Nephron (organoid): ENCODE results near the gene JPT1.
A peak's percentile ranks its signal among the peaks of the same experiment; 100 is the strongest.

Source experiments
- H3K27ac Mint-ChIP-seq, 3 experiments: 2 replicates each; pipeline ENCODE4 v1.8.0; 2020; ENCODE audit warnings: mixed read lengths in 3 of 3, mild to moderate bottlenecking in 2 of 3, moderate library complexity in 1 of 3
- H3K27me3 Mint-ChIP-seq: 2 replicates; pipeline ENCODE4 v1.8.0; 2021; ENCODE audit warnings: low read depth, mild to moderate bottlenecking, moderate library complexity, mixed read lengths
- H3K36me3 Mint-ChIP-seq: 2 replicates; pipeline ENCODE4 v1.8.0; 2020; ENCODE audit warnings: low read depth, mixed read lengths
- H3K4me1 Mint-ChIP-seq: 2 replicates; pipeline ENCODE4 v1.8.0; 2020; ENCODE audit warnings: mixed read lengths
- H3K4me3 Mint-ChIP-seq, 3 experiments: 2 replicates each; pipeline ENCODE4 v1.8.0; 2020; ENCODE audit warnings: mild to moderate bottlenecking in 3 of 3, mixed read lengths in 3 of 3, moderate library complexity in 2 of 3
- H3K9me3 Mint-ChIP-seq: 2 replicates; pipeline ENCODE4 v1.8.0; 2020; ENCODE audit warnings: mixed read lengths
- CTCF ChIP-seq, 3 experiments: fragments of 200-600 bp; sonication (generic); IDR thresholded peaks; one replicate each; pipeline ENCODE4 v1.5.0; 2021; ENCODE audit warnings: antibody characterized with exemption in 3 of 3; ENCODE audit not compliant: unreplicated experiment in 3 of 3

JPT1 gene

GRCh38 chr17:75098861-75099260 lies 55.5 kb downstream of the JPT1 start:
- no peak for TF ChIP-seq CTCF (IDR thresholded peaks at IDR 0.05; ENCODE audit: unreplicated experiment in 3 of 3)
- H3K27ac Mint-ChIP-seq = no peak overlapping the region
- H3K36me3 Mint-ChIP-seq = peaks cover 14% of the 10 kb centered on the region
- H3K4me1 Mint-ChIP-seq = no peaks in the 10 kb centered on the region
- peaks cover 1% of the 10 kb centered on the region for H3K27me3 Mint-ChIP-seq
- H3K9me3 Mint-ChIP-seq = no peaks in the 10 kb centered on the region
- H3K4me3 Mint-ChIP-seq = no peak overlapping the region

GRCh38 chr17:75097865-75098264 lies 56.4 kb downstream of the JPT1 start:
- no peak overlapping the region for H3K4me3 Mint-ChIP-seq
- H3K9me3 Mint-ChIP-seq = no peaks in the 10 kb centered on the region
- H3K27ac Mint-ChIP-seq = no peak overlapping the region
- TF ChIP-seq CTCF (IDR thresholded peaks at IDR 0.05; ENCODE audit: unreplicated experiment in 3 of 3) = no peak
- H3K27me3 Mint-ChIP-seq = no peaks in the 10 kb centered on the region
- H3K36me3 Mint-ChIP-seq = peaks cover 14% of the 10 kb centered on the region
- peaks cover 1% of the 10 kb centered on the region for H3K4me1 Mint-ChIP-seq

- Mint-ChIP-seq H3K27me3 (no peaks in the 10 kb centered on the region), H3K4me1 (peaks cover 19% of the 10 kb centered on the region), H3K9me3 (no peaks in the 10 kb centered on the region), H3K27ac (peak overlapping the region in 2 of 3 experiments; percentile 58 to 65), H3K4me3 (no peak overlapping the region), H3K36me3 (peaks cover 10% of the 10 kb centered on the region)
- TF ChIP-seq CTCF (IDR thresholded peaks at IDR 0.05; ENCODE audit: unreplicated experiment in 3 of 3) = no peak
These were observed 58.2 kb downstream of the JPT1 start for GRCh38 chr17:75096082-75096625.

GRCh38 chr17:75094871-75095399 lies 59.4 kb downstream of the JPT1 start:
- H3K9me3 Mint-ChIP-seq = no peaks in the 10 kb centered on the region
- H3K27me3 Mint-ChIP-seq = no peaks in the 10 kb centered on the region
- no peak overlapping the region for H3K27ac Mint-ChIP-seq
- H3K36me3 Mint-ChIP-seq = peaks cover 10% of the 10 kb centered on the region
- no peak for TF ChIP-seq CTCF (IDR thresholded peaks at IDR 0.05; ENCODE audit: unreplicated experiment in 3 of 3)
- H3K4me1 Mint-ChIP-seq = peaks cover 29% of the 10 kb centered on the region
- no peak overlapping the region for H3K4me3 Mint-ChIP-seq

- no peak overlapping the region for H3K4me3 Mint-ChIP-seq
- H3K9me3 Mint-ChIP-seq = no peaks in the 10 kb centered on the region
- H3K27ac Mint-ChIP-seq = peak overlapping the region in 1 of 3 experiments; percentile 77
- H3K27me3 Mint-ChIP-seq = no peaks in the 10 kb centered on the region
- peaks cover 3% of the 10 kb centered on the region for H3K36me3 Mint-ChIP-seq
- TF ChIP-seq CTCF (IDR thresholded peaks at IDR 0.05; ENCODE audit: unreplicated experiment in 3 of 3) = no peak
- peaks cover 40% of the 10 kb centered on the region for H3K4me1 Mint-ChIP-seq
These were observed 60.7 kb downstream of the JPT1 start for GRCh38 chr17:75093548-75094158.
